Measurements from ENCODE around the gene PARVB. TPM values are rescaled to one million over a fixed set of nuclear protein-coding genes. Genes with fewer than 3 reads are reported as not detected.

The PARVB gene
- total RNA-seq, 1 donor: 19.0 TPM

GRCh38 chr22:44200855-44201550, 176.9 kb downstream of the PARVB start:
- no peak for DNase-seq (ENCODE audit: low read depth)
- H3K4me3 ChIP-seq (ENCODE audit: low read depth, low read length): no peak overlapping the region
- TF ChIP-seq CTCF (IDR thresholded peaks at IDR 0.05; ENCODE audit: insufficient read depth, low read depth, low read length): no peak

GRCh38 chr22:44201665-44202064, 177.6 kb downstream of the PARVB start:
- no peak overlapping the region for H3K4me3 ChIP-seq (ENCODE audit: low read depth, low read length)

GRCh38 chr22:44202261-44202789, 178.2 kb downstream of the PARVB start:
- TF ChIP-seq CTCF (IDR thresholded peaks at IDR 0.05; ENCODE audit: insufficient read depth, low read depth, low read length): no peak
- peak; percentile 79 for DNase-seq (ENCODE audit: low read depth)
- no peak overlapping the region for H3K4me3 ChIP-seq (ENCODE audit: low read depth, low read length)

More at GRCh38 chr22:44201665-44202064, 177.6 kb downstream of the PARVB start:
- DNase-seq (ENCODE audit: low read depth): no peak
- TF ChIP-seq CTCF (IDR thresholded peaks at IDR 0.05; ENCODE audit: insufficient read depth, low read depth, low read length): no peak

GRCh38 chr22:44203203-44203602, 179.1 kb downstream of the PARVB start:
- no peak for TF ChIP-seq CTCF (IDR thresholded peaks at IDR 0.05; ENCODE audit: insufficient read depth, low read depth, low read length)
- no peak for DNase-seq (ENCODE audit: low read depth)
- H3K4me3 ChIP-seq (ENCODE audit: low read depth, low read length): no peak overlapping the region

- TF ChIP-seq CTCF (IDR thresholded peaks at IDR 0.05; ENCODE audit: insufficient read depth, low read depth, low read length): no peak
- no peak overlapping the region for H3K4me3 ChIP-seq (ENCODE audit: low read depth, low read length)
- no peak for DNase-seq (ENCODE audit: low read depth)
Observed at GRCh38 chr22:44204739-44205515, 180.8 kb downstream of the PARVB start.

- TF ChIP-seq CTCF (IDR thresholded peaks at IDR 0.05; ENCODE audit: insufficient read depth, low read depth, low read length): no peak
- H3K4me3 ChIP-seq (ENCODE audit: low read depth, low read length): no peak overlapping the region
- no peak for DNase-seq (ENCODE audit: low read depth)
Observed at GRCh38 chr22:44205516-44206329, 181.6 kb downstream of the PARVB start.
